ENCODE results near the gene GNPTG.

GNPTG gene

GRCh38 chr16:1398826-1399581 lies 47.3 kb downstream of the GNPTG start:
- no peak for DNase-seq

DNA sequence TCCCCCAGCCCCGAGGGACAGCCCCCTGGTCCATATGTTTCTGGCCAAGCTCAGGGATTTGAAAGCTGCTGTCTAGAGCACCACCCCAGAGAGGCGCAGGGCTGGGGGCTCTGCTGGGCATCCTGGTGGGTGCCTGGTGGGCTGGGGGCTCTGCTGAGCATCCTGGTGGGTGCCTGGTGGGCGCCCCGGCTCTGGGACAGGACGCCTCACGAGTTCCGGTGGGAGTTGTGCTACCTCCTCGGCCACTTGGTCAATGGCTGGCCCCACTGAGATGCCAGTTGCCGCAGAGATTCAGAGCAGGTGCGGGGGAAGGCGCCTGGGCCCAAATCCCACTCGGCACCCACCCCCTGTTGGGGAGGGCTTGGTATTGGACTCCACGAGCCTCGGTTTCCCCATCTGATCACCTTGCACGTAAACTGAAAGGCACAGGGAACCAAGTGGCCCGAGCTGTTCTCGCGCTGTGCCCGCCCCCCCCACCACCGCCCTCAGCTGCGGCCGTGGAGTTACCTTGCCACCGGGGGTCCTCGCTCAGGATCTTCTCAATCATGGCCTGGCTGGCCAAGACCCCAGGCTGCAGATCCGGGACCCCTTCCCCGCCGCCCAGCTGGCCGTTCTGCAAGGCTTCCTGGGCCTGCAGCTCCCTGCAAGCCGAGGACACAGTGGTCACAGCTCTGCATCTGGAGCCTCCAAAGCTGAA lies 49.5 kb downstream of the GNPTG start:
- no peak for DNase-seq

- no peak for DNase-seq
These were observed 50.0 kb downstream of the GNPTG start for GRCh38 chr16:1401758-1402154.

GRCh38 chr16:1403036-1403435 lies 51.3 kb downstream of the GNPTG start:
- DNase-seq = no peak

DNA sequence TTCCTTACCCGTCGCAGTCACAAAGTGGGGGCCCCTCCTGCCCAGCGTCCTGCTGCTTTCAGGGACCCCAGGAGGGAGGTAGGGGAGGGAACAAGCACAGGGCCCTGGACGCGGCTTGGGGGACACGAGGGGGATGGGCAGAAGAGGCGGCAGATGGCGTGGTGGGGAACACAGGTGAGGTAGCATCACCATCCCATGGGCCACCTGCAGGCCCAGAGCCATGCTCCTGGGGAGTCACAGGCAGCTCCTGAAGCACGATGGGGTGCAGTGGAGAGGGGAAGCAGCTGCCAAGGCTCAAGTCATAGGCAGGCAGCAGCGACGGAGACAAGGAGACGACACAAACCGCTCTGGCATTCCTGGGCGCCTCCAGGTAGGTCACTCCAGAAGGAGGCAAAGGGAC lies 52.0 kb downstream of the GNPTG start:
- DNase-seq = no peak

DNA sequence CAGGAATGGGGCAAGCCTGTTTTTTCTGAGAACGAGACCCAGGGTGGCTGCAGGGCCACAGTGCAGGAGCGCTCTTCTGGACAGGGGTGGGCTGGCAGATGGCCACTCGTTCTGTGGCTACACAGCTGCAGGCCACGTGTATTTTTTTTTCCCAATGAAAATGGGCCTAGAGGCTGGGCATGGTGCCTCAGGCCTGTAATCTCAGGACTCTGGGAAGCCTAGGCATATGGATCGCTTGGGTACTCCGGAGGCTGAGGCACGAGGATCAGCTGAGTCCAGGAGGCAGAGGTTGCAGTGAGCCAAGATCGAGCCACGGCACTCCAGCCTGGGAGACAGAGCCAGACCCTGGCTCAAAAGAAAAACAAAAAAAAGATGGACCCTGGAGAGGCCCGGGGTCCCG lies 56.0 kb downstream of the GNPTG start:
- no peak for DNase-seq

DNA sequence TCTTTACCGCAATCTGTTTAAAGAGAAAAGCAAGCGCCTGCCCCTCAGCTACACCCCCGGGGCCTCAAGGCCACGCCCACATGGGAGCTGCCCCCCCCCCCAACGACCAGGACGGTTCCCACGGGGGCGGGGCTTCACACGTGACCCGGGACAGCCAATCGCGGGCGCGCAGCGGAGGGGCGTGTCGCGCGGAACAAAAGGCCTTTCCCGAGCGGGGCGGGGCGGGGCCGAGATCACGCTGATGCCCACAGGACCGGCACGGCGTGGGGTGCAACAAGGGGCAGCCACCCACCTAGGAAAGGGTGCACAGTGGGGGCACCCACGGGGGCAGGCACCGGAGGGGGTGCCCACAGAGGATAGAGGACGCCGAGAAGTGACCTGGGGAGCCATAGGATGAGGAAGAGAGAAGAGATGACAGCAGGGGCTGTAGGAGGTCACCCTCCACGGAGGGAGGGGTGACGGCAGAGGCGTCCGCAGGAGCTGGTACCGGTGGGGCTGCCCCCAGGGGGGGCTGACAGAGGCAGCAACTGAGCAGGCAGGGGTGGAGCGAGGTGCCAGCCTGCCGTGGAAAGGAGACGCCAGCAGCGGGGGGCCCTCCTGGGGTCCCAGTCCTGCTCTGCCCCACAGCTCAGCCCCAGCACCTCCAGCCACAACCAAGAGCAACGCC lies 56.6 kb downstream of the GNPTG start:
- peak; percentile 99 for DNase-seq

DNA sequence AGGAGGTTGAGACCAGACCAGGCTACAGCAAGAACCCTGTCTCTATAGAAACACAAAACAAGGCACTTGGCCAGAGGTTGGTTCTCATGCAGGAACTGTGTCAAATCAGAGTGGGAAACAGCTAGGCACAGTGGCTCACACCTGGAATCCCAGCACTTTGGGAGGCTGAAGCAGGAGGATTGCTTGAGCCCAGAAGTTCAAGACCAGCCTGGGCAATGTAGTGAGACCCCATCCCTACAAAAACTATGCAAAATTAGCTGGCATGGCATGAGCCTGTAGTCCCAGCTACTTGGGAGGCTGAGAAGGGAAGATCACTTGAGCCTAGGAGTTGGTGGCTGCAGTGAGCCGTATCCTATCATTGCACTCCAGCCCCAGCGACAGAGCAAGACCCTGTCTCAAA lies 61.1 kb downstream of the GNPTG start:
- DNase-seq = no peak

All from effector CD8-positive, alpha-beta T cell (primary cell).